Eye (tissue), 1 donor: Measurements from ENCODE around the gene TLX2.

Source experiments
- DNase-seq: peaks from one replicate; pipeline ENCODE4 v3.0.0-alpha.2; 2015

The TLX2 gene

DNA sequence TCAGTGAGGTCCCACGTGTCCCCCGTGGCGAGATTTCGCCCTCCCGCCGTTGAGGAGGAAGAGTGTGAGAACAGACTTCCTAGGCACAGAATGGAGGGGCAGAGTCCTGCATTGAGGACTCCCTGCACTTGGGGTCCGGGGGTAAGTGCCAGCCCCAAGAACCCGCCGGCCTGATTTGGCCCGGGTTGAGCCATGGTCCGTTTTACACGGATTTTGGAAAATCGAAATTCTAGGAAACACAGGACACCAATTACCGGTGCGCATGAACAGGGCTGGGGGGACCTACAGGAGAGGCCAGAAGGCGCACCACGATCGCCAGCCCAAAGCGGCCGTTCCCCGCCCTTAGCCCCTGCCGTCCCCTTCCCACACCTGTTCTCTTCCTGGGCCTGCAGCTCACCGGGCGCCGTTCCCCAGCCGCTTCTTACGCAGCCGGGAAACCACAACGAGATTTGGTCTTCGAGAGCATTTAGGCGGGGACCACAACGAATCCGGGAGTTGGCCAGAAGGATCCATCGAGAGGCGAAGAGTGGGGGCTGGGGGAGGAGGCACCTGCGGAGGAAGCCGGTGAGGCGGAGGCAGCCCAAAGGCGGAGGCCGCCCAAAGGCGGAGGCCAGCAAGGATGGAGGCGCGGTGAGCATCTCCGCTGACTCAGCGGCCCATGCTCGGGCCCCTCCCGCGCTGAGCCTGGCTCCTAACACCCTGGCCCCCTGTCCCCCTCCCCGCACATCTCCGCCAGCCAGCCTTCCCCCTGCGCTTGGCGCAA is 464 bp upstream of the TLX2 start:
- peak; percentile 69 for DNase-seq

DNA sequence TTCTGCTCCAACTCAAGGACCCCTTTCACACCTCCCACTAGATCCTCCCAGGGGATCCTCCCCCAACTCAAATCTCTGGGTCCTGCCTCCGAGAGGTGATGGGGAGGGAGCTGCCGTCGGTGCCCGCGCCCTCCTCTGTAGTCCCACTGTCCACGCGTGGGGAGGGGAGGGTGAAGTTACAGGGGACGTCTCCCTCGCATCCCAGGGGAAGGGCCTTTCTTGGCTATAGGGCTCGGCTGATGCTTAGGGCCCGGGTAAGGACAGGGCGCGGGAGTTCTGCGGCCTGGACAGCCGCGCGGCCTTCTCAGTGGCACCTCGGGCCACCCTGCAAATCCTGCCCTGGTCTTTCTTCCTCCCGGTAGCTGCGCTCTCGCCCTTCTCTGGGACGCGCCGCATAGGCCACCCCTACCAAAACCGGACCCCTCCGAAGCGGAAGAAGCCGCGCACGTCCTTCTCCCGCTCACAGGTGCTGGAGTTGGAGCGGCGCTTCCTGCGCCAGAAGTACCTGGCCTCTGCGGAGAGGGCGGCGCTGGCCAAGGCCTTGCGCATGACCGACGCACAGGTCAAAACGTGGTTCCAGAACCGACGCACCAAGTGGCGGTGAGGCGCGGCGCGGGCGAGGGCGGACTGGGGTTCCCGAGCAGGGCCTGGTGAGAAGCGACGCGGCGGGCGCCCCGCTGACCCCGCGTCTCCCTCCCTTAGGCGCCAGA is 1.2 kb downstream of the TLX2 start:
- peak; percentile 48 for DNase-seq

DNA sequence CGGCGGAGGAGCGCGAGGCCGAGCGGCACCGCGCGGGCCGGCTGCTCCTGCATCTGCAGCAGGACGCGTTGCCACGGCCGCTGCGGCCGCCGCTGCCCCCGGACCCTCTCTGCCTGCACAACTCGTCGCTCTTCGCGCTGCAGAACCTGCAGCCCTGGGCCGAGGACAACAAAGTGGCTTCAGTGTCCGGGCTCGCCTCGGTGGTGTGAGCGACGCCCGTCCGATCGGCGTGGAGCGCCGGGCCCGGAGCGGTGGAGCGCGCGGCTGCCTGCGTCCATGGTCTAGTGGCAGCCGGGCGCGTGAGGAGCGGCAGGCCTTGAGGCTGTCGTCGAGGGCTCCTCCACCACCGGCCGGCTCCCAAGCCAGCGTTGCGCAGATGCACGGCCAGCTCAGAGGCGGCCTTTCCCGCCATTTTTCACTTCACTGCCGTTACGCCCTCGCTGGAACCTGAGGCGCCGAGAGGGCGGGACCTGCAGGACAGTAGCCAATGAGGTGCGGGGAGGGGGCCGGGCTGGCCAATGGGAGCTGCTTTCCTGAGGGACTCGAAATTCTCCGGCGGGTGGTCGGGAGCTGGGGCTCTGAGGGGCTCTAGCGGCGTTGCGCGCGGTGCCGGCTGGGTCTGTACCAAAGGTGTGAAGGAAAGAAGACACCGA is 1.9 kb downstream of the TLX2 start:
- peak; percentile 89 for DNase-seq

- DNase-seq = no peak
Observed at GRCh38 chr2:74516650-74517049, 2.4 kb downstream of the TLX2 start.

- no peak for DNase-seq
Observed at GRCh38 chr2:74522516-74522915, 8.3 kb downstream of the TLX2 start.

GRCh38 chr2:74524005-74524404 is 9.8 kb downstream of the TLX2 start:
- DNase-seq = no peak

DNA sequence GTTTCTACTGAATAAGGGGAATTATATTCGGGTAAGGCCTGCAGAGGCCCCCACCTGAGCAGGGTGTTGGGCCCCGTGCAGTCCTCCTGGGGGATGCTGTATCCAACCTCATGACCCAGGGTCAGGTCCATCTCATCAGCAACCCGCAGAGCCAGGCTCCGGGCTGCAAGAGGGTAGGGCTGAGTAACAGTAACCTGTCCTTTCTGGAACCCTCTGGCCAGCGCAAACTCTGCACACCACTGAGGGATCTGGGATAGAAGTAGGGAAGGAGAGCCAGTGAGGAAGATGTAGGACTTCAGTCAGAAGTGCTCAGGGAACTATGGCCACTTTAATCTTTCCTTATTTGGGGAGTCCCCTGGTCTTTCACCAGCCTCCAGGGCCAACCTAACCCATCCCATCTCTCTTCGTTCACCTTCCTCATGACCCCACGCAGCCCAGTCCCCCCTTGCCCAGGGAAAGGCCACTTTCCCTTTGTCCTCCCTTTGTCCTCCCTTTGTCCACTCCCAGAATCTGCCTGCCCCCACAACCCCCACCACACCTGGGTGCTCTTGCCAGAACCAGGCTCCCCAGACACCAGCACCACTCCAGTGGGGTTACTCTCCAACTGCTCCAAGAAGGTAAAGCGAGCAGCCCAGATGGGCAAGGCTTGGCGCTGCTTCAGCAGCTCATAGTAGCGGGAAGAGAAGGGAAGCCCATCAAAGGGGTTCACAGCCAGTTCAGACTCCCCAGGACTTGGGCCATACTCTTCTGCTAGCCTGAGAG is 10.9 kb downstream of the TLX2 start:
- no peak for DNase-seq

GRCh38 chr2:74525717-74526648 is 11.7 kb downstream of the TLX2 start, which contains the start of gene DQX1:
DQX1 (minus strand) TSS chr2:74526231; CDS start chr2:74525729, 502 bp downstream.
- DNase-seq = peak; percentile 46

GRCh38 chr2:74526649-74527230 is 12.5 kb downstream of the TLX2 start:
- DNase-seq = no peak

GRCh38 chr2:74527741-74528140 is 13.5 kb downstream of the TLX2 start:
- DNase-seq = no peak

DNA sequence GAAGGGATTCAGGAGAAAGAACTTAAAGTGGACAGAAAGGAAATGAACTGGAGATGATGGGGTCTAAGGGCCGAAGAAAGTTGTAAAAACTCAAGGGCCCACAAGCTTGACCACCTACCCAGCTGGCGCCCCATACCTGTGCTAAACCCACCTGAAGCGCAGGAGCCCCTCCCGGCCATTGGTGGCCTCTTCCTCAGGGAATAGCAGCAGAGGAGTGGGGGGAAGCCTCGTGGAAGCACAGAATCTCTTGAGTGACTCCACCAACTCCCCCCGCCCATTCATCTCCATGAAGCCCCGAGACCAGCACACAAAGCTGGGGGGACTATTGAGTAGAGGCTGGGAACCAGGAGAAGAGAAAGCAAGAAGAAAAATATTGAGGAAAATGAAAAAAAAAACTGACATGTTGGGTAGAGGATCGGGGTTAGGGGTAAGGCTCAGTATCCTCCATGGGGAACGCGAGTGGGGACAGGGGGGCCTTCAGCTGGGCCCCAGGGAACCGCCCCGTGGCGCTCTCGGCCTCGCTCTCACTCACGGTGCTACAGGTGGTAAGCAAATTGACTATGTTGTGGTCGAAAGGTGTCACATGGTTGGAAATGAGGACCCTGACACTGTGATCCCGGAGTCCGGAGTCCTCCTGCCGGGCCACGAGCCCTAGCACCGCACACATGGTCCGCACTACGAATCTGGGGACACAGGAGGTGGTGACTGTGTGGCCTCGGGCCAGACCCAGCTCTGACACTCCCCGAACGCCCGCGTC is 14.5 kb downstream of the TLX2 start:
- DNase-seq = no peak

- peak; percentile 99 for DNase-seq
Observed at GRCh38 chr2:74529357-74530238, 15.3 kb downstream of the TLX2 start, which contains the start of the genes AUP1 and HTRA2. AUP1 (minus strand) TSS chr2:74529706; CDS start chr2:74529629, 77 bp downstream. HTRA2 (plus strand) TSS chr2:74529933; CDS start chr2:74530007, 74 bp downstream.

DNA sequence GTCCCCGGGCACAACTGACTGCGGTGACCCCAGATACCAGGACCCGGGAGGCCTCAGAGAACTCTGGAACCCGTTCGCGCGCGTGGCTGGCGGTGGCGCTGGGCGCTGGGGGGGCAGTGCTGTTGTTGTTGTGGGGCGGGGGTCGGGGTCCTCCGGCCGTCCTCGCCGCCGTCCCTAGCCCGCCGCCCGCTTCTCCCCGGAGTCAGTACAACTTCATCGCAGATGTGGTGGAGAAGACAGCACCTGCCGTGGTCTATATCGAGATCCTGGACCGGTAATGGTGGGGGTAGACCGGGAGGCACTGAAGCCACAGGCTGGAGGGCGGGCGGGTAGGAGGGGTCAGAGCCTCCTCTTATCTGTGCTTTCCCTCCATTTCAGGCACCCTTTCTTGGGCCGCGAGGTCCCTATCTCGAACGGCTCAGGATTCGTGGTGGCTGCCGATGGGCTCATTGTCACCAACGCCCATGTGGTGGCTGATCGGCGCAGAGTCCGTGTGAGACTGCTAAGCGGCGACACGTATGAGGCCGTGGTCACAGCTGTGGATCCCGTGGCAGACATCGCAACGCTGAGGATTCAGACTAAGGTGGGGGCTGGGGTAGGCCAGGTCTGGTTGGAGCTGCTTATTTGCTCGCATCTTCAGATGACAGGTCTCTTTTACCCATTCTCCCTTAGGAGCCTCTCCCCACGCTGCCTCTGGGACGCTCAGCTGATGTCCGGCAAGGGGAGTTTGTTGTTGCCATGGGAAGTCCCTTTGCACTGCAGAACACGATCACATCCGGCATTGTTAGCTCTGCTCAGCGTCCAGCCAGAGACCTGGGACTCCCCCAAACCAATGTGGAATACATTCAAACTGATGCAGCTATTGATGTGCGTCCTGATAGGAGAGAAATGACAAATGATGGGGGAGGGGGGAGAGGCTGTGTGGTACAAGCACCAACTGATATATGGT is 16.3 kb downstream of the TLX2 start:
- peak; percentile 65 for DNase-seq

GRCh38 chr2:74531666-74532065 is 17.4 kb downstream of the TLX2 start:
- DNase-seq = no peak

- DNase-seq = no peak
Observed at GRCh38 chr2:74532222-74532621, 18.0 kb downstream of the TLX2 start.

- no peak for DNase-seq
Observed at GRCh38 chr2:74533464-74533863, 19.2 kb downstream of the TLX2 start.

DNA sequence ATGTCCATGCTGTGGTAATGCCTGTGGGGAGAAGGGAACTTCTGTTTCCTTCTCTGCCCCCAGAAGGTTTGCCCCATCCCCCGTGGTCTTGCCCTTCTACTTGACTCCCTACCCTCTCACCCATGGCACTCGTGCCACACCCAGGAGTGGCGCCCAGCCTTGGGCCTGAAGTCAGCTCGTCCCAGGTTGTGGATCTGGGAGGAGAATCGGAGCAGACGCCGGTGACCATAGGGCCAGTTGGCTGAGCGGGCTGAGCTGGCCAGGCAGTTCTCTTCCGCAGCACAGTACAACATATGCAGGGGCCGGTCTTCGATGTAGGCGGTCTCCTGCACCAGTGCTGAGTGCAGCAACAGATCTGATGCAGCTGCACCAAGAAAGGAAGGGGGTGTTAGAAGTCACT is 20.2 kb downstream of the TLX2 start:
- no peak for DNase-seq

DNA sequence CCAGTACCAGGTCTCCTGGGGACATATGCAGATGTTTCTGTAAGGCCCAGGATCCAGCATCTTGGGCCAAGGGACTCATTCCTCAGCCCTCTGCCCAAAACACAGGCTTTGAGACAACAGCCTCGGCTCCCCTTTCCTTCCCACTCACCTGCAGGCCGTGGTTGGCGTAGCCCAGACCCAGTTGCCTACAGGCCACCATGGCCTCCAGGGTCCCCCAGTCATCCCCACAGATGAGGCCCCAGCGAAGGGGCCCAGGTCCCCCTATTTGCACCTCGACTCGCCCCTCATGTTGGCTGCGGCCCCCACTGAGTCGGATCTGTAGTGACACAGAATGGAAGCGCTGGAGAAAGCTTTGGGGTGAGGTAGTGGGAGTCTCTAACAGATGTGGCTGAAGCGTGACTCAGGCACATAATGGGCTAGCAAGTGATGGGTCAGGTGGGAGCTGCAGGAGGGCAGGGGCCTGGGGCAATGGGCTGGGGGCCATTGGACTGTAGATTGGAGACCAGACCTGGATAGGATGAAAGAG is 21.3 kb downstream of the TLX2 start:
- no peak for DNase-seq
